IMR-90 (cell line): Measurements from ENCODE around the gene RNF151. TPM values are rescaled to one million over a fixed set of nuclear protein-coding genes. Genes with fewer than 3 reads are reported as not detected.
A peak's percentile ranks its signal among the peaks of the same experiment; 100 is the strongest.

ENCODE experiments used
- ATAC-seq: fragments of 200-7000 bp; cut with Tn5 transposase; 2 replicates; pipeline ENCODE4 v1.9.1; 2020; ENCODE audit warnings: low read depth, mild to moderate bottlenecking, moderate library complexity
- BruUV-seq: library from RNA; stranded (reverse); fragments of 400-500 nt; replicated peaks from 2 replicates; lab custom pipeline; 2021; lab: Mats Ljungman, UMichigan
- CTCF ChIA-PET: fragments of 300-600 bp; formaldehyde crosslinking; extraction: SDS; loops from one replicate; lab custom pipeline; 2021; ENCODE audit warnings: antibody characterized with exemption; lab: Yijun Ruan, JAX
- POLR2A ChIA-PET: fragments of 300-600 bp; sonication (Branson Sonifier 250); formaldehyde crosslinking; loops from one replicate; lab custom pipeline; 2022; ENCODE audit warnings: antibody characterized with exemption; ENCODE audit not compliant: unreplicated experiment; lab: Charles Lee
- DNase-seq: peaks from one replicate; pipeline ENCODE4 v3.0.0; 2013
- H2AFZ ChIP-seq: replicated peaks from 2 replicates; pipeline ENCODE3; 2013; ENCODE audit warnings: low read length, mild to moderate bottlenecking; ENCODE audit not compliant: poor library complexity
- H2AK5ac ChIP-seq: 2 replicates; pipeline ENCODE4 v1.6.1; 2013; ENCODE audit warnings: low read depth, low read length, inconsistent platforms
- H2AK9ac ChIP-seq: replicated peaks from 2 replicates; pipeline ENCODE3; 2013; ENCODE audit warnings: mild to moderate bottlenecking, low read depth, low read length, moderate library complexity; ENCODE audit not compliant: poor library complexity
- H2BK120ac ChIP-seq: 2 replicates; pipeline ENCODE4 v1.6.1; 2013; ENCODE audit warnings: low read depth, low read length, inconsistent platforms
- H2BK15ac ChIP-seq: 3 replicates; pipeline ENCODE4 v1.6.1; 2013; ENCODE audit warnings: low read depth, low read length, inconsistent platforms
- H2BK20ac ChIP-seq: 2 replicates; pipeline ENCODE4 v1.6.1; 2013; ENCODE audit warnings: low read depth, mild to moderate bottlenecking, inconsistent platforms, low read length, moderate library complexity
- H2BK5ac ChIP-seq: 2 replicates; pipeline ENCODE4 v1.6.1; 2013; ENCODE audit warnings: mild to moderate bottlenecking, low read depth, low read length, inconsistent platforms; ENCODE audit not compliant: poor library complexity, severe bottlenecking
- H3K14ac ChIP-seq: replicated peaks from 2 replicates; pipeline ENCODE4 v1.6.1; 2013; ENCODE audit warnings: low read depth, low read length, inconsistent platforms
- H3K18ac ChIP-seq: 2 replicates; pipeline ENCODE4 v1.6.1; 2013; ENCODE audit warnings: low read depth, low read length, control low read depth
- H3K23ac ChIP-seq: 2 replicates; pipeline ENCODE4 v1.6.1; 2013; ENCODE audit warnings: low read depth, low read length, inconsistent platforms
- H3K27ac ChIP-seq: 2 replicates; pipeline ENCODE4 v1.5.1; 2013; ENCODE audit warnings: mild to moderate bottlenecking, control low read depth, low read length; ENCODE audit not compliant: insufficient read depth
- H3K27me3 ChIP-seq: 2 replicates; pipeline ENCODE4 v1.6.1; 2013; ENCODE audit warnings: low read length; ENCODE audit not compliant: control insufficient read depth, insufficient read depth
- H3K36me3 ChIP-seq: 2 replicates; pipeline ENCODE4 v1.6.1; 2013; ENCODE audit warnings: low read length, mixed read lengths; ENCODE audit not compliant: control insufficient read depth, insufficient read depth
- H3K4ac ChIP-seq: 2 replicates; pipeline ENCODE4 v1.6.1; 2013; ENCODE audit warnings: low read depth, low read length, inconsistent platforms
- H3K4me1 ChIP-seq: 2 replicates; pipeline ENCODE4 v1.6.1; 2013; ENCODE audit warnings: low read length, mixed read lengths; ENCODE audit not compliant: control insufficient read depth, insufficient read depth
- H3K4me2 ChIP-seq: 2 replicates; pipeline ENCODE4 v1.6.1; 2013; ENCODE audit warnings: low read depth, mild to moderate bottlenecking, control low read depth, low read length, moderate library complexity
- H3K4me3 ChIP-seq: 2 replicates; pipeline ENCODE4 v1.5.1; 2013; ENCODE audit warnings: low read depth, mild to moderate bottlenecking, control low read depth, low read length, moderate library complexity; ENCODE audit not compliant: insufficient read depth
- H3K56ac ChIP-seq: 2 replicates; pipeline ENCODE4 v1.6.1; 2013; ENCODE audit warnings: low read length, inconsistent platforms; ENCODE audit not compliant: insufficient read depth; ENCODE audit errors: extremely low read depth
- H3K79me1 ChIP-seq, 2 experiments: 2 replicates each; pipeline ENCODE4 v1.6.1; 2013; ENCODE audit warnings: low read length in 2 of 2, inconsistent platforms in 1 of 2, low read depth in 1 of 2
- H3K9ac ChIP-seq: 2 replicates; pipeline ENCODE4 v1.6.1; 2013; ENCODE audit warnings: low read depth, low read length, control low read depth
- H3K9me1 ChIP-seq: 2 replicates; pipeline ENCODE4 v1.6.1; 2013; ENCODE audit warnings: low read length, inconsistent platforms; ENCODE audit not compliant: insufficient read depth
- H3K9me3 ChIP-seq: 2 replicates; pipeline ENCODE4 v1.6.1; 2013; ENCODE audit warnings: low read length; ENCODE audit not compliant: control insufficient read depth, insufficient read depth
- H4K20me1 ChIP-seq: 2 replicates; pipeline ENCODE4 v1.6.1; 2013; ENCODE audit warnings: low read length, inconsistent platforms; ENCODE audit not compliant: insufficient read depth
- H4K5ac ChIP-seq: 2 replicates; pipeline ENCODE4 v1.6.1; 2013; ENCODE audit warnings: mild to moderate bottlenecking, low read depth, low read length, control low read depth
- H4K8ac ChIP-seq, 2 experiments: 2 replicates each; pipeline ENCODE4 v1.6.1; 2013; ENCODE audit warnings: low read depth in 2 of 2, low read length in 2 of 2, control low read depth in 1 of 2, inconsistent platforms in 1 of 2
- H4K91ac ChIP-seq: 2 replicates; pipeline ENCODE4 v1.6.1; 2013; ENCODE audit warnings: low read depth, low read length, inconsistent platforms; ENCODE audit not compliant: insufficient read depth
- FOS ChIP-seq: fragments of 150-350 bp; IDR thresholded peaks from 2 replicates; pipeline ENCODE4 v1.6.1; 2016; ENCODE audit warnings: low read depth, low read length
- MAZ ChIP-seq: IDR thresholded peaks from 2 replicates; pipeline ENCODE4 v1.6.1; 2012; ENCODE audit warnings: low read depth, mild to moderate bottlenecking, low read length, improper control_type of control experiment, moderate library complexity, borderline replicate concordance
- RFX5 ChIP-seq: IDR thresholded peaks from 2 replicates; pipeline ENCODE4 v1.8.0; 2012; ENCODE audit warnings: low read depth, mild to moderate bottlenecking, low read length, moderate library complexity
- WGBS, 2 experiments: methylation state at CpG; one replicate each; pipeline versions ENCODE4 v1.1.5 to v1.1.7; 2013; ENCODE audit warnings: missing lambda C conversion rate in 2 of 2; ENCODE audit not compliant: insufficient read length in 1 of 2; ENCODE audit errors: extremely low coverage in 2 of 2; 5-methylcytosine and 5-hydroxymethylcytosine counted together
- dilution Hi-C: fragments of 300-500 bp; cut with HindIII; formaldehyde crosslinking; loops from one replicate; pipeline ENCODE4 v1.14.3; 2018; ENCODE audit warnings: low sequenced_read_pairs; ENCODE audit not compliant: unreplicated experiment
- in situ Hi-C: fragments of 300-500 bp; cut with MboI; formaldehyde crosslinking; loops from 3 replicates; pipeline ENCODE4 v1.14.3; 2019; ENCODE audit warnings: low sequenced_read_pairs, inconsistent platforms, mixed read lengths
- intact Hi-C: fragments of 100-400 bp; cut with micrococcal nuclease; formaldehyde crosslinking; loops from 2 replicates; pipeline ENCODE4 v1.10.0; 2022
- polyA plus RNA-seq, 3 experiments: library from polyadenylated mRNA; depleted of rRNA; stranded (reverse); fragments of >200 nt; gene quantifications; 2 replicates each; pipeline ENCODE4 v1.2.3, GENCODE V29; 2012; ENCODE audit warnings: low replicate concordance in 1 of 3
- total RNA-seq: library from RNA; depleted of rRNA; stranded (reverse); fragments of >200 nt; gene quantifications from 2 replicates; pipeline ENCODE4 v1.2.3, GENCODE V29; 2012

RNF151 gene
- total and polyA plus RNA-seq, 2 of the 4 experiments (the other 2 are of a cell fraction): not detected

- no peak for TF ChIP-seq FOS
Measured at GRCh38 chr16:1989209-1990100, 22.8 kb downstream of the RNF151 start, which contains the start of gene SYNGR3 (continued).

DNA sequence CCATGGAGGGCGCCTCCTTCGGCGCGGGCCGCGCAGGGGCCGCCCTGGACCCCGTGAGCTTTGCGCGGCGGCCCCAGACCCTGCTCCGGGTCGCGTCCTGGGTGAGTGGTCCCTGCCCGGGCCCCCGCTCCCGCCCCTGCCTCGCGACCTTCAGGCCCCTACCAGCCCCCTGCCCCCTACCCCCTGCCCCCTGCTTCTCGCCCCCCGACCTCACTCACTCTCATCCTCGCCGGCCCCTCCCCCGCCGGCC is 23.4 kb downstream of the RNF151 start:
- CTCF ChIA-PET: no interaction called here
- H4K20me1 ChIP-seq: no peaks in the 10 kb centered on the region
- dilution Hi-C loops: no loop called here

More for the DNA sequence above, 23.4 kb downstream of the RNF151 start:
- peaks cover 13% of the 10 kb centered on the region for H3K36me3 ChIP-seq
- no peak overlapping the region for H2BK5ac ChIP-seq
- no peak overlapping the region for H2AK5ac ChIP-seq
- no TSS peak for BruUV-seq
- H2AFZ ChIP-seq: peak overlapping the region; percentile 75
- H4K5ac ChIP-seq: no peak overlapping the region
- POLR2A ChIA-PET: no interaction called here
- no peak overlapping the region for H3K18ac ChIP-seq
- no peak overlapping the region for H3K27ac ChIP-seq
- peak overlapping the region; percentile 52 for H3K4me3 ChIP-seq
- no peak overlapping the region for H3K56ac ChIP-seq
- H3K9me3 ChIP-seq: peaks cover 2% of the 10 kb centered on the region; the same call in 1 of the 2 replicates
- H2BK15ac ChIP-seq: no peak overlapping the region
- H4K91ac ChIP-seq: no peak overlapping the region
- H3K9me1 ChIP-seq: peaks cover 19% of the 10 kb centered on the region
- no peak overlapping the region for H3K14ac ChIP-seq
- intact Hi-C loops (no loop called here), in situ Hi-C loops (no loop called here)
- H2BK20ac ChIP-seq: no peak overlapping the region
- H3K27me3 ChIP-seq: peaks cover 17% of the 10 kb centered on the region
- no peak overlapping the region for H2AK9ac ChIP-seq
- WGBS, 2 experiments: 0% methylated on average over 7 of the region's 25 CpGs; no CpG with 5 or more reads in 1 of the 2 experiments
- H3K79me1 ChIP-seq: peaks cover 16 to 24% of the 10 kb centered on the region in 2 experiments
- peaks cover 18% of the 10 kb centered on the region for H3K4me1 ChIP-seq
- H3K4me2 ChIP-seq: peak overlapping the region; percentile 32
- ATAC-seq: no peak
- H3K9ac ChIP-seq: no peak overlapping the region
- no peak overlapping the region for H3K4ac ChIP-seq
- TF ChIP-seq RFX5 (no peak), MAZ (no peak)
- DNase-seq: no peak
- no peak overlapping the region for H3K23ac ChIP-seq
- no peak overlapping the region for H4K8ac ChIP-seq
- no peak overlapping the region for H2BK120ac ChIP-seq
